HCT116 (cell line): ENCODE results near the gene KHK. TPM values are rescaled to one million over a fixed set of nuclear protein-coding genes. Genes with fewer than 3 reads are reported as not detected.

Source experiments
- ATAC-seq: fragments of 200-7000 bp; cut with Tn5 transposase; 2 replicates; pipeline ENCODE4 v1.9.1; 2020; ENCODE audit warnings: mild to moderate bottlenecking, moderate library complexity
- BruUV-seq: library from RNA; stranded (reverse); fragments of 400-500 nt; replicated peaks from 2 replicates; lab custom pipeline; 2021; lab: Mats Ljungman, UMichigan
- CTCF ChIA-PET: fragments of 300-600 bp; sonication (Branson Sonifier 250); formaldehyde crosslinking; loops from one replicate; lab custom pipeline; 2021; ENCODE audit warnings: antibody characterized with exemption; lab: Charles Lee
- POLR2A ChIA-PET: fragments of 300-600, 350-600 bp; sonication (Branson Sonifier 250); formaldehyde crosslinking; loops from one replicate; lab custom pipeline; 2021; ENCODE audit warnings: antibody characterized with exemption; lab: Charles Lee
- RAD21 ChIA-PET, 2 experiments: fragments of 300-600 bp; sonication (Branson Sonifier 250); formaldehyde crosslinking; loops; one replicate each; lab custom pipeline; 2023; ENCODE audit warnings: low total read pairs in 2 of 2; ENCODE audit not compliant: uncharacterized antibody in 2 of 2, unreplicated experiment in 2 of 2, low non-redundant PET in 1 of 2; lab: Charles Lee
- DNase-seq: peaks from one replicate; pipeline ENCODE4 v3.0.0-alpha.2; 2010; ENCODE audit warnings: low read depth, low spot score
- H2AFZ ChIP-seq: fragments of 200-600 bp; shearing (Covaris generic), sonication (generic); 2 replicates; pipeline ENCODE4 v1.6.1; 2017; ENCODE audit warnings: low read depth, mixed run types, mixed read lengths, antibody characterized with exemption, low read length; ENCODE audit not compliant: poor library complexity, severe bottlenecking
- H3K27ac ChIP-seq: 2 replicates; pipeline ENCODE4 v1.5.1; 2012; ENCODE audit warnings: low read depth, low read length
- H3K27me3 ChIP-seq: fragments of 200-600 bp; sonication (generic); 2 replicates; pipeline ENCODE4 v1.6.1; 2016; ENCODE audit warnings: mixed run types, low read length, mixed read lengths; ENCODE audit not compliant: insufficient read depth
- H3K36me3 ChIP-seq, 2 experiments: fragments of 200-500 bp in 1 of 2; fragments of 200-600 bp in 1 of 2; sonication (Bioruptor generic) in 1 of 2; sonication (generic) in 1 of 2; 2 replicates each; pipeline versions ENCODE4 v1.5.1 to v1.6.1; 2014 to 2016; ENCODE audit warnings: low read length in 2 of 2, inconsistent platforms in 1 of 2, mixed read lengths in 1 of 2, mixed run types in 1 of 2; ENCODE audit not compliant: insufficient read depth in 2 of 2, control insufficient read depth in 1 of 2
- H3K4me1 ChIP-seq, 2 experiments: fragments of 200-600 bp in 1 of 2; sonication (generic) in 1 of 2; 2 replicates each; pipeline versions ENCODE4 v1.5.1 to v1.6.1; 2012 to 2017; ENCODE audit warnings: low read length in 2 of 2, inconsistent platforms in 1 of 2, mild to moderate bottlenecking in 1 of 2, mixed read lengths in 1 of 2, mixed run types in 1 of 2, moderate library complexity in 1 of 2; ENCODE audit not compliant: insufficient read depth in 2 of 2, control insufficient read depth in 1 of 2
- H3K4me2 ChIP-seq: fragments of 200-600 bp; sonication (generic); 2 replicates; pipeline ENCODE4 v1.6.1; 2017; ENCODE audit warnings: mixed run types, low read length, mixed read lengths
- H3K4me3 ChIP-seq, 2 experiments: fragments of 200-600 bp in 1 of 2; sonication (generic) in 1 of 2; replicated peaks in 1 of 2; 2 replicates each; pipeline ENCODE4 v1.5.1; 2011 to 2016; ENCODE audit warnings: low read length in 2 of 2, control low read depth in 1 of 2, low read depth in 1 of 2, mild to moderate bottlenecking in 1 of 2, mixed read lengths in 1 of 2, mixed run types in 1 of 2
- H3K79me2 ChIP-seq: fragments of 200-600 bp; sonication (generic); 2 replicates; pipeline ENCODE4 v1.6.1; 2017; ENCODE audit warnings: mild to moderate bottlenecking, mixed run types, low read length, moderate library complexity, mixed read lengths; ENCODE audit not compliant: insufficient read depth
- H3K9ac ChIP-seq: fragments of 200-600 bp; sonication (generic); 2 replicates; pipeline ENCODE4 v1.6.1; 2016; ENCODE audit warnings: low read length, mixed read lengths
- H3K9me2 ChIP-seq: fragments of 200-600 bp; sonication (generic), shearing (Covaris generic); 2 replicates; pipeline ENCODE4 v1.6.1; 2017; ENCODE audit warnings: mixed run types, mild to moderate bottlenecking, moderate library complexity; ENCODE audit not compliant: insufficient read depth
- H3K9me3 ChIP-seq, 2 experiments: fragments of 200-500 bp in 1 of 2; fragments of 200-600 bp in 1 of 2; sonication (Bioruptor generic) in 1 of 2; sonication (generic) in 1 of 2; 2 replicates each; pipeline ENCODE4 v1.6.1; 2014 to 2017; ENCODE audit warnings: low read length in 2 of 2, mixed read lengths in 2 of 2, inconsistent platforms in 1 of 2, low read depth in 1 of 2, mild to moderate bottlenecking in 1 of 2, mixed run types in 1 of 2, moderate library complexity in 1 of 2; ENCODE audit not compliant: control insufficient read depth in 1 of 2, insufficient read depth in 1 of 2
- H4K20me1 ChIP-seq: fragments of 200-600 bp; sonication (generic), shearing (Covaris generic); 2 replicates; pipeline ENCODE4 v1.6.1; 2017; ENCODE audit warnings: mixed run types, mild to moderate bottlenecking, moderate library complexity; ENCODE audit not compliant: insufficient read depth
- ATF3 ChIP-seq: IDR thresholded peaks from 2 replicates; pipeline ENCODE4 v1.6.1; 2012
- CBX3 ChIP-seq: IDR thresholded peaks from 2 replicates; pipeline ENCODE4 v1.6.1; 2012; ENCODE audit warnings: low read depth
- CEBPB ChIP-seq: IDR thresholded peaks from 2 replicates; pipeline ENCODE4 v1.6.1; 2012; ENCODE audit warnings: low read depth
- ELF1 ChIP-seq: IDR thresholded peaks from 2 replicates; pipeline ENCODE4 v1.6.1; 2012; ENCODE audit warnings: low read depth, borderline replicate concordance
- EZH2 ChIP-seq: fragments of 200-600 bp; sonication (generic); IDR thresholded peaks from 2 replicates; pipeline ENCODE4 v1.6.1; 2017; ENCODE audit warnings: antibody characterized with exemption, mixed run types
- FOSL1 ChIP-seq: IDR thresholded peaks from 2 replicates; pipeline ENCODE4 v1.6.1; 2012; ENCODE audit warnings: low read depth
- JUND ChIP-seq: IDR thresholded peaks from 2 replicates; pipeline ENCODE4 v1.6.1; 2012
- MAX ChIP-seq: IDR thresholded peaks from 2 replicates; pipeline ENCODE4 v1.6.1; 2012
- POLR2A ChIP-seq: IDR thresholded peaks from 2 replicates; pipeline ENCODE4 v1.7.0; 2011; ENCODE audit warnings: borderline replicate concordance; ENCODE audit not compliant: insufficient read depth, insufficient read length; ENCODE audit errors: extremely low read depth
- POLR2AphosphoS5 ChIP-seq: IDR thresholded peaks from 2 replicates; pipeline ENCODE4 v1.6.1; 2011; ENCODE audit warnings: mild to moderate bottlenecking, low read depth, low read length, moderate library complexity
- RAD21 ChIP-seq: IDR thresholded peaks from 2 replicates; pipeline ENCODE4 v1.6.1; 2012; ENCODE audit warnings: low read depth, mild to moderate bottlenecking
- REST ChIP-seq: IDR thresholded peaks from 2 replicates; pipeline ENCODE4 v1.6.1; 2012; ENCODE audit warnings: low read depth
- SIN3A ChIP-seq: IDR thresholded peaks from 2 replicates; pipeline ENCODE4 v1.6.1; 2012; ENCODE audit warnings: low read depth
- SP1 ChIP-seq: IDR thresholded peaks from 2 replicates; pipeline ENCODE4 v1.6.1; 2012; ENCODE audit warnings: low read depth
- SRF ChIP-seq: IDR thresholded peaks from 2 replicates; pipeline ENCODE4 v1.6.1; 2012; ENCODE audit warnings: low read depth
- YY1 ChIP-seq: IDR thresholded peaks from 2 replicates; pipeline ENCODE4 v1.6.1; 2011; ENCODE audit warnings: low read length, low read depth, moderate library complexity, mild to moderate bottlenecking; ENCODE audit not compliant: insufficient replicate concordance; ENCODE audit errors: extremely low read depth
- ZFX ChIP-seq: fragments of 450-650 bp; IDR thresholded peaks from 2 replicates; pipeline ENCODE4 v1.6.1; 2017
- ZNF274 ChIP-seq: fragments of 200-500 bp; sonication (Bioruptor generic); IDR thresholded peaks from 2 replicates; pipeline ENCODE4 v1.6.1; 2014; ENCODE audit warnings: mild to moderate bottlenecking, low read depth, low read length, inconsistent platforms
- intact Hi-C: fragments of 100-400 bp; cut with micrococcal nuclease; formaldehyde crosslinking; loops from 2 replicates; pipeline ENCODE4 v1.10.0; 2022
- total RNA-seq: library from RNA; stranded (reverse); gene quantifications from one replicate; pipeline ENCODE4 v1.2.1, GENCODE V29; 2021; ENCODE audit not compliant: unreplicated experiment

KHK gene
- total RNA-seq, 1 experiment from 2014 or later = 6.7 TPM

GRCh38 chr2:27094353-27094984 lies 7.9 kb downstream of the KHK start:
- Histone ChIP-seq H3K9me3 (no peaks in the 10 kb centered on the region), H3K27ac (no peak overlapping the region), H4K20me1 (no peaks in the 10 kb centered on the region), H3K27me3 (no peaks in the 10 kb centered on the region), H3K36me3 (no peaks in the 10 kb centered on the region), H3K4me2 (no peak overlapping the region), H2AFZ (no peak overlapping the region), H3K4me3 (no peak overlapping the region), H3K9ac (no peak overlapping the region), H3K4me1 (peaks cover 0 to 9% of the 10 kb centered on the region in 2 experiments; a peak in 1 of 4 replicates), H3K9me2 (no peaks in the 10 kb centered on the region), H3K79me2 (no peaks in the 10 kb centered on the region)
- intact Hi-C loops = no loop called here
- CTCF ChIA-PET = no interaction called here
- POLR2A ChIA-PET = no interaction called here
- DNase-seq (no peak), ATAC-seq (no peak)
- TF ChIP-seq JUND (no peak), ELF1 (no peak), ATF3 (no peak)
- RAD21 ChIA-PET = no interaction called here
- no TSS peak for BruUV-seq

- ATAC-seq (no peak), DNase-seq (no peak)
- H3K36me3 ChIP-seq = no peaks in the 10 kb centered on the region
- intact Hi-C loops = loop anchor here (5.0 kb wide), 1 partner anchor 122 kb away; the partner anchor contains the start of gene CAD
- no peaks in the 10 kb centered on the region for H3K79me2 ChIP-seq
- no peak overlapping the region for H3K27ac ChIP-seq
- no peak overlapping the region for H3K4me3 ChIP-seq
- ChIA-PET CTCF (no interaction called here), POLR2A (no interaction called here), RAD21 (no interaction called here)
- peaks cover 0 to 9% of the 10 kb centered on the region in 2 experiments; a peak in 1 of 4 replicates for H3K4me1 ChIP-seq
- no peak overlapping the region for H3K9ac ChIP-seq
- no peaks in the 10 kb centered on the region for H4K20me1 ChIP-seq
- no peak for TF ChIP-seq YY1
- TF ChIP-seq ZNF274 = no peak
- TF ChIP-seq SRF = no peak
- TF ChIP-seq ELF1 = no peak
- no peak for TF ChIP-seq RAD21
- no peak for TF ChIP-seq SP1
- TF ChIP-seq REST = no peak
- TF ChIP-seq CBX3 = no peak
- no peak for TF ChIP-seq POLR2A
- no peak for TF ChIP-seq FOSL1
- no peak for TF ChIP-seq MAX
- no peak for TF ChIP-seq ZFX
- no peak for TF ChIP-seq EZH2
- TF ChIP-seq POLR2AphosphoS5 = no peak
- TF ChIP-seq SIN3A = no peak
- TF ChIP-seq CEBPB = no peak
- no peak overlapping the region for H3K4me2 ChIP-seq
- H3K27me3 ChIP-seq = no peaks in the 10 kb centered on the region
- no peak overlapping the region for H2AFZ ChIP-seq
- BruUV-seq = no TSS peak
- H3K9me2 ChIP-seq = no peaks in the 10 kb centered on the region
- H3K9me3 ChIP-seq = no peaks in the 10 kb centered on the region
These were observed 8.8 kb downstream of the KHK start for GRCh38 chr2:27095427-27095744.
